ENCODE results near the gene TMEM106C.

GRCh38 chr12:47950856-47951468 lies 12.4 kb upstream of the TMEM106C start:
- TF ChIP-seq CTCF (conservative IDR thresholded peaks at IDR 0.05; ENCODE audit: low read length) (no peak), EZH2phosphoT487 (IDR thresholded peaks at IDR 0.05; ENCODE audit: borderline replicate concordance) (no peak)
